Psoas muscle (tissue), 8 donors: Measurements from ENCODE around the gene LRRC1. TPM values are rescaled to one million over a fixed set of nuclear protein-coding genes. Genes with fewer than 3 reads are reported as not detected.

ENCODE experiments used
- ATAC-seq, 4 donors: fragments of 200-7000 bp; cut with Tn5 transposase; one replicate each; pipeline ENCODE4 v1.9.1; 2020; ENCODE audit warnings: moderate library complexity in 3 of 4, mild to moderate bottlenecking in 2 of 4
- DNase-seq, 2 donors: peaks; one replicate each; pipeline ENCODE4 v3.0.0-alpha.2; 2020
- H3K27ac ChIP-seq: fragments of 200-600 bp; one replicate; pipeline ENCODE4 v1.8.0; 2022
- H3K27me3 ChIP-seq, 3 donors: fragments of 200-600 bp in 1 of 3; one replicate each; pipeline versions ENCODE4 v1.6.1 to v1.8.0; 2013 to 2022; ENCODE audit warnings: low read length in 2 of 3, mild to moderate bottlenecking in 2 of 3, moderate library complexity in 1 of 3; ENCODE audit not compliant: insufficient read depth in 3 of 3
- H3K36me3 ChIP-seq, 2 donors: fragments of 200-600 bp in 1 of 2; one replicate each; pipeline versions ENCODE4 v1.6.1 to v1.8.0; 2013 to 2022; ENCODE audit warnings: low read depth in 1 of 2, mild to moderate bottlenecking in 1 of 2, moderate library complexity in 1 of 2; ENCODE audit not compliant: insufficient read depth in 1 of 2
- H3K4me1 ChIP-seq: fragments of 200-600 bp; one replicate; pipeline ENCODE4 v1.8.0; 2022
- H3K4me3 ChIP-seq: fragments of 200-600 bp; one replicate; pipeline ENCODE4 v1.8.0; 2022; ENCODE audit warnings: mild to moderate bottlenecking
- H3K9me3 ChIP-seq: fragments of 200-600 bp; one replicate; pipeline ENCODE4 v1.8.0; 2022
- CTCF ChIP-seq: fragments of 200-600 bp; IDR thresholded peaks from one replicate; pipeline ENCODE4 v1.8.0; 2022; ENCODE audit warnings: antibody characterized with exemption
- WGBS, 3 donors: extraction: QIAGEN DNeasy Blood & Tissue Kit; methylation state at CpG; one replicate each; pipeline versions ENCODE4 v1.1.6 to v1.1.7; 2013; 5-methylcytosine and 5-hydroxymethylcytosine counted together
- intact Hi-C, 2 donors: fragments of 100-400 bp; cut with DNase I; formaldehyde crosslinking; loops; one replicate each; pipeline versions ENCODE4 v1.11.0 to v1.14.2; 2022
- polyA plus RNA-seq, 3 donors: library from polyadenylated mRNA; stranded (reverse); fragments of 200-250 nt; gene quantifications; one replicate each; pipeline ENCODE4 v1.2.3, GENCODE V29; 2013
- total RNA-seq, 4 donors: library from RNA; stranded (reverse); fragmentation: NEBNext Ultra II Directional in 2 of 4; extraction: Animal tissue kit (Norgen Biotek cat#: 25700) in 2 of 4; gene quantifications; one replicate each; pipeline versions ENCODE4 v1.2.1 to v1.2.4, GENCODE V29; 2021 to 2023
- donor health status: healthy with polysubstance abuse.
- donor health status: DM: no; HTN: no; CAD: no; lungs with moderate emphysema.
- donor health status: Bipolar disorder and iron deficiency.
- donor health status: healthy.
- donor health status: DM: yes; HTN: yes; CAD: no.
- donor health status: DM: no; HTN: no; CAD: no.
- donor health status: DM: no; HTN: no; CAD: no.
- donor health status: DM: yes; HTN: yes; CAD: no.

The LRRC1 gene
- total and polyA plus RNA-seq, 7 donors = 0.39 to 1.1 (median 0.46) TPM

DNA sequence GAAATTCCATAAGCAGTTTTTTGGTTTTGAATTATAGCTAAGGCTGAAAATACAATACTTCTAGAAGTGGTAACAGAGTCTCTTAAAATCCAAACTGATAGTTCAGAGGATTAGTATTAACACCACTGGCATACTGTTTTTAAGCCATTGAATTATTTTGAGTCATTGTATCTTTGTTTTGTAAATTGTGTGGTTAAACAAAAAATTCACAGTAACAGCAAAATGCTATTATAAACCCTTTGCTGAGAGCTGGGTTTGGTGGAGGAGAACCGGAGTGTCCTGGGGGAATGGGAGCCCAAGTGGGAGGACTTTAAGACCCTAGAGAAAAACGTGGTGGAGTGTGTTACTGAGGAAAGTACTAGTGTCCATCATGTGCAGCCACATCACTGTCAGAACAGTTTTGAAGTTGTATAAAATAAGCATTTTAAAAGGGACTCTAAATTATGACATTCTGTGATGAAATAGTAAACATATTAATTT lies 125.1 kb downstream of the LRRC1 start:
- intact Hi-C loops = no loop called here
- Histone ChIP-seq H3K4me1 (no peaks in the 10 kb centered on the region), H3K4me3 (no peak overlapping the region), H3K27me3 (no peaks in the 10 kb centered on the region), H3K9me3 (no peaks in the 10 kb centered on the region), H3K36me3 (no peaks in the 10 kb centered on the region), H3K27ac (no peak overlapping the region)
- 75 to 85% (median 82%) methylated on average over 2 of the region's 2 CpGs for WGBS, 3 donors
- ATAC-seq (no peak), DNase-seq (no peak)
- TF ChIP-seq CTCF = no peak

DNA sequence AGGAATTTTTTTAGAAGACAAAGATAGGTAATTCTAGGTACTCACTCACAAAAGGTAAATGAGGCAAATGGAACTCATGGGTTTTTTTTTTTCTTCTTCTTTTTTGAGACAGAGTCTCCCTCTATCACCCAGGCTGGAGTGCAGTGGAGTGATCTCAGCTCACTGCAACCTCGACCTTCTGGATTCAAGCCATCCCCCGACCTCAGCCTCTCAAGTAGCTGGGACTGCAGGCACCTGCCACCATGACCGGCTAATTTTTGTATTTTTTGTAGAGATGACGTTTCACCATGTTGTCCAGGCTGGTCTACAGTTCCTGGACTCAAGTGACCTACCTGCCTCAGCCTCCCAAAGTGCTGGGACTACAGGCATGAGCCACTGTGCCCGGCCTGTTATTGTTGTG lies 126.1 kb downstream of the LRRC1 start:
- H3K4me3 ChIP-seq = no peak overlapping the region
- no peaks in the 10 kb centered on the region for H3K4me1 ChIP-seq
- TF ChIP-seq CTCF = no peak
- no peaks in the 10 kb centered on the region for H3K9me3 ChIP-seq
- H3K36me3 ChIP-seq = no peaks in the 10 kb centered on the region
- DNase-seq (no peak), ATAC-seq (no peak)
- H3K27me3 ChIP-seq = no peaks in the 10 kb centered on the region
- WGBS, 3 donors = 51 to 62% (median 54%) methylated on average over 5 of the region's 5 CpGs
- H3K27ac ChIP-seq = no peak overlapping the region
- intact Hi-C loops = no loop called here

- no peak for DNase-seq
- 87 to 94% (median 92%) methylated on average over 2 of the region's 2 CpGs for WGBS, 3 donors
Measured at GRCh38 chr6:53921639-53922038, 126.8 kb downstream of the LRRC1 start.

DNA sequence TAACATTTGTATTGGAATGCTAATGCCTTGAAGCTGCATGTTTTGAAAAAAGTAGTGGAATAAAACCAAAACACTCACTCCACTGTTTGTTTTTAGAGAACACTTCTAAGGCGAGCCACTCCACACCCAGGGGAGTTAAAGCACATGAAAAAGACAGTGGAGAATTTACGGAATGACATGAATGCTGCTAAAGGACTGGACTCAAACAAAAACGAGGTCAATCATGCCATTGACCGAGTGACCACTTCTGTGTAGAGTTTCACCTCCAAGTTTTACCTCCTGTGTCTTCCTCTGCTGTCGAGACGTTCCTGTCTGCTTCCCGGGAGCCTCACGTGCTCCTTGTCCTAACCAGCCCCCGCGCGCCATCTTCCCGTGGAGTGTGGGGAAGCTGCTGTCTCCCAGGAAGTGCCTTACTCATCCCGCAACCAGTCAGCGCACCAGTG lies 127.8 kb downstream of the LRRC1 start:
- Histone ChIP-seq H3K4me1 (no peaks in the 10 kb centered on the region), H3K4me3 (no peak overlapping the region), H3K9me3 (no peaks in the 10 kb centered on the region), H3K27me3 (no peaks in the 10 kb centered on the region), H3K27ac (no peak overlapping the region), H3K36me3 (no peaks in the 10 kb centered on the region)
- ATAC-seq (no peak), DNase-seq (no peak)
- WGBS, 3 donors = 76 to 83% (median 78%) methylated on average over 14 of the region's 14 CpGs
- intact Hi-C loops = no loop called here
- no peak for TF ChIP-seq CTCF

More at GRCh38 chr6:53921639-53922038, 126.8 kb downstream of the LRRC1 start:
- Histone ChIP-seq H3K9me3 (no peaks in the 10 kb centered on the region), H3K27me3 (no peaks in the 10 kb centered on the region), H3K27ac (no peak overlapping the region), H3K36me3 (no peaks in the 10 kb centered on the region), H3K4me3 (no peak overlapping the region), H3K4me1 (no peaks in the 10 kb centered on the region)
- intact Hi-C loops = no loop called here
- TF ChIP-seq CTCF = no peak
- ATAC-seq = no peak

DNA sequence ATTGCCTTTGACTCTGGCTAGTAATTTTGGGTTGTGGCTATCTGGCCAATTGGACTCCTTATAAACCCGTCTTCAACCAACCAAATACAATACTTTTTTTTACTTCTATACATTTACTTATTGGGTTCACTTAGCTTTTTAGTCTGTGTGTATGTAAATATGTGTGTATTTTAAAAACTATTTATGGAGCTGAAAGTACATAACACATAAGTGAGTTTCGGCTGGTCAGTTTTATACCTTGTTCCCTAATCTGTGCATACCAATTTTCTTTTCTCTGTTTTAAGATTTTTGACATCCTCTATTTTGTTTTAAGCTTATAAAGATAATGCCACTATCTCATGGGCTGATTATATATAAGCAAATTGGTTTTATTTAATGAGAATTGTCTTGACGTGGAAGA lies 129.5 kb downstream of the LRRC1 start:
- 96 to 98% (median 97%) methylated on average over 3 of the region's 3 CpGs for WGBS, 3 donors
- intact Hi-C loops = no loop called here
- H3K9me3 ChIP-seq = no peaks in the 10 kb centered on the region
- no peak for TF ChIP-seq CTCF
- no peak for ATAC-seq
- no peaks in the 10 kb centered on the region for H3K27me3 ChIP-seq
- H3K27ac ChIP-seq = no peak overlapping the region
- DNase-seq = no peak
- H3K4me3 ChIP-seq = no peak overlapping the region
- H3K36me3 ChIP-seq = no peaks in the 10 kb centered on the region
- no peaks in the 10 kb centered on the region for H3K4me1 ChIP-seq
